T47D (cell line): ENCODE results near the gene PPIL6.

Source experiments
- DNase-seq, 2 experiments: peaks; one replicate each; pipeline versions ENCODE4 v3.0.0 to v3.0.0-alpha.2; 2011 to 2012; ENCODE audit warnings: low read depth in 1 of 2, low spot score in 1 of 2
- JUND ChIP-seq: IDR thresholded peaks from 2 replicates; pipeline ENCODE4 v1.6.1; 2012; ENCODE audit warnings: low read depth
- in situ Hi-C: cut with HindIII; loops from 2 replicates; pipeline ENCODE4 v1.10.0; 2016; ENCODE audit warnings: low sequenced_read_pairs, low pct_unique_long_range_greater_than_20kb

PPIL6 gene

DNA sequence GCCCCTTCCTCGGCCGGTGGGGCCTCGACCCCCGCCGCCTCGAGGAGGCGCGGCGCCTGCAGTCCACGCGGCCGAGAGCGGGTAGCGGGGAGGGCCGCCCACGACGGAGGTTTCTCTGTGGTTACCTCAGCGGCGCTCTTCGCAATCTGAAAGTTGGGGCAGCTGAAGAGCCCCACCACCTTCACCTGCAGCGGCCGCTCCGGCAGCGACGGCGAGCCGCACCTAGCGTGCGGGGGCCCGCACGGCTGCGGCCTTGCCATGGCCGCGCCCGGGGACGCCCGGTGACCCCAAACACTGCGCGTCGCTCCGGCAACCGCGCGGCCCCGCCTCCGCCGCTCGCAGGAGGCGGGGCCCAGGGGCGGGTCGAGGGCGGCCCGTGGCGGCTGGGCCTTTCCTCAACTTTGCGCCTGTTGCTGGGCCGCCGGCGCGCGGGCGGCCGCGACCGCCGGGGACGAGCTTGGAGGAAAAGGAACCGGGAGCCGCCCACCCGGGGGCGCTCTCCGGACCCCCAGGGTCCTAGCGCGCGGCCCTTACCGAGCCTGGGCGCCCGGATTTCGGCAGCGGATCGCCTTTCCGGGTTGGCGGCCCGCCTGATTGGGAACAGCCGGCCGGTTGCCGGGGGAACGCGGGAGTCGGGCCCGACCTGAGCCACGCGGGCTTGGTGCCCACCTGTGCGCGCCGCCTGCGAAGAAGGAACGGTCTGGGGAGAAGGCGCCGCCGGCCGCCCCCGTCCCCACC is at the start of gene PPIL6, which contains the start of gene SMPD2:
PPIL6 (minus strand) TSS at position 298 of the 738 bp plus-strand sequence; CDS start at position 260, 38 bp downstream.
SMPD2 (plus strand) TSS at position 394 of the 738 bp plus-strand sequence. CDS start 398 bp downstream, outside the sequence.
- in situ Hi-C loops = no loop called here
- TF ChIP-seq JUND = no peak
- peak; percentile 68 to 84 for DNase-seq

DNA sequence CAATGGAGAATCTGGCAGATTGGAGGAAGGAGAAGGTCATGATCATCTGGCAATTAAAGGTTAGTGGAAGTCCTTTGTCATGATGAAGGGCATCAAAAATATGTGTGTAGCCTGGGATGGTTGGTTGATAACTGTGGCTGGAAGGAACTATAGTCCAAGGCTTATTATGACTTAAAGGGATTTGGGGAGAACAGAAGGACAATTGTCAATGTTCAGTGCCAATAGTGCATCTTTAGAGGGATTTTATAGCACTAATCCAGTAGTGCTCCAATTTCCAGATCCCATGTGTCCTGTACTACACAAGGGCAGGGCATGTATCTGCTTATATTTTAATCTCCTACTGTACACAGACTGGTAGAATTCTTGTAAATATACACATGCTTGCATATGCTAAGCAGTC is 47.6 kb upstream of the PPIL6 start:
- no peak for TF ChIP-seq JUND
- no peak for DNase-seq
- in situ Hi-C loops = no loop called here

- in situ Hi-C loops = no loop called here
- DNase-seq = peak in 1 of 2 experiments; percentile 65
- no peak for TF ChIP-seq JUND
Measured at GRCh38 chr6:109486068-109486467, 45.6 kb upstream of the PPIL6 start.

- DNase-seq = no peak
- in situ Hi-C loops = no loop called here
- TF ChIP-seq JUND = no peak
Measured at GRCh38 chr6:109485266-109485935, 45.0 kb upstream of the PPIL6 start.

DNA sequence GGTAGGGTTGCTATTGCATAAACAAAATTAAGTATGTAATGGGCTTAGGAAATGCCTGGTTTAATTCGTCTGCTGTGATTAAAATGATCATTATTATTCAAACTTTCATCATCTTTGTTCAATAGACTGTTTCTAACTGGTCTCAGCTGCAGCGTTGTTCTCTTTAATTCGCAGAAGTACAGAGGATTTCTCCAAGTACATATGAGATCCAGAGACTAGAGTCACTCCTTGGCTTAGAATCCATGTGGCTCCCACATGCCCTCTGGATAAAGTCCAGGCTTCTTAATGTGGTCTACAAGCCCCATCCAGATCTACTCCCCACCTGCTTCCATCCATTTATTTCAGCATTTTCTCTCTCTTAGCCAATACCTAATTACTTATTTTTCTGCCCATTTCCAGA is 43.7 kb upstream of the PPIL6 start:
- DNase-seq = no peak
- TF ChIP-seq JUND = no peak
- in situ Hi-C loops = no loop called here

DNA sequence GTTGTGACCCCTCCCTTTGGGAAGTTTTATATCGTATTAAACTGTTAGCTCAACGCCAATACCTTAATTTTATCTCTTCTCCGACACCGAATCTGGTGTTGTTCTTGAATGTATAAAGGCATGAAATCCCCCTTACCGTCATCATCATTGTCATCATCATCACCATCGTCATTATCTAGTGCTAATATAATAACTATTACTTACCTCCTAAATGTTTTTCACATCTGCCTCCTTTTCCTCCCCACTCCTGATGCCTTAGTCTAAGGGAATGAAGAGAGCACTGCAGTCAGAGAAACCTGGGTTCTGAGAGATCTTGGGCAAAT is 43.3 kb upstream of the PPIL6 start:
- DNase-seq = no peak
- in situ Hi-C loops = no loop called here
- no peak for TF ChIP-seq JUND

DNA sequence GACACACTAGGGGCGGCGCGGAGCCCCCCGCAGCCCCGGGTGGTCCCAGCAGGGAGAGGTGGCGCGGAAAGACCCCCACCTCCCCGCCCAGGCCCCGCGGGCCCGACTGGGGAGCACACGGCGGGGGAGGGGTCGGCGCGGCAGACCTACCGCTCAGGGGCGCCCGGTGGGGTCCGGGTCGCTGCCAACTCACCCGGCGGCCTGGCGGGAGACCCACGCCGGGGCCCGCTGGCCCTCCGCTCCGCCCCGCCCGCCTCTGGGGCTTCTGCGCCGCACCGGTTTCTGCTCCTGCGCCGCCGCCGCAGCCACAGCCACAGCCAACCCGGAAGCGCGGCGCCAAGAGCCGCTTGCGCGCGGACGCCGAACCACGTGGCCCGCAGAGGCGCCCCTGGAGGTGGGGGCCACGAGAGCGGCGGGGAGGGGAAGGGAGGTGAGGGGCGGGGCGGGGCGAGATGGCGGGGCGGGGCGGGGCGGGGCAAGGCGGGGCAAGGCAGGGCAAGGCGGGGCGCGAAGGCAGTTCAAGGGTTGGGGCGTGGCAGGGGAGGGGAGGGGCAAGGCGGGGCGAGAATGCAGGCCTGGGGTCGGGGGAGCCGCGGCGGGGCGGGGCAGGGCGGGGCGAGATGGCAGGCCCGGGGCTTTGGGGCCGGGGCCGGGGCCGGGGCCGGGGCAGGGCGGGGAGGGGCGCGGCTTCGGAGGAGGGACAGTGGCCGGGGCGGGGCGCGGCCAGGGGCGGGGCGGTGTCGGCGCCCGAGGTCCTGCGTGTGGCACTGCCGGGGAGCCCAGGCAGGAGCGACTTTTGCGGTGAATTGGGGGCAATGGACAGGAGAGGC is 42.7 kb upstream of the PPIL6 start, which contains the start of gene ZBTB24:
ZBTB24 (minus strand) TSS at position 315 of the 830 bp plus-strand sequence. CDS start 1,193 bp downstream, outside the sequence.
- TF ChIP-seq JUND = no peak
- in situ Hi-C loops = no loop called here
- DNase-seq = peak; percentile 68 to 91

DNA sequence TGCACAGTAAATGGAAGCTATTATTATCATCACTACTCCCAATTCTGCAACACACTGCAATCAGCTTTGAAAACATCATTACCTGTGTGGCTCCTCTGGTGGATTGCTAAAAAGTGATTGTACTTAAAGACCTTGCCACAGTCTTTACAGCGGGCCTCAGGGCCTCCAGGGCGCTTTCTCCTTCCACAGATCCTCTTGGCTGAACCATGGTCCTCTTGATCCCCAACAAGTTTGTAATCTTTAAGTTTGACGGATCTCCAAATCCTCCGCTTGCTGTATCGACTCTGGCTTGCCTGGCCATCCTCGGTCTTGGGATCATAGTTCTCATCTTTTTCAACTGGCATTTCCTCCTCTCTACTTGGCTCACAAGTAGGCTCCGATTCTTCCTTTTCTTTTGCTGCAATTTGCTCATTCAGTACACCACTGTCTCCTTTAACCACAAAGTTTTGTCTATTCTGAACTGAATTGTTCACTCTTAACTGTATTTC is 40.6 kb upstream of the PPIL6 start:
- no peak for TF ChIP-seq JUND
- in situ Hi-C loops = no loop called here
- no peak for DNase-seq

GRCh38 chr6:109478841-109479624 is 38.6 kb upstream of the PPIL6 start:
- in situ Hi-C loops = no loop called here

DNA sequence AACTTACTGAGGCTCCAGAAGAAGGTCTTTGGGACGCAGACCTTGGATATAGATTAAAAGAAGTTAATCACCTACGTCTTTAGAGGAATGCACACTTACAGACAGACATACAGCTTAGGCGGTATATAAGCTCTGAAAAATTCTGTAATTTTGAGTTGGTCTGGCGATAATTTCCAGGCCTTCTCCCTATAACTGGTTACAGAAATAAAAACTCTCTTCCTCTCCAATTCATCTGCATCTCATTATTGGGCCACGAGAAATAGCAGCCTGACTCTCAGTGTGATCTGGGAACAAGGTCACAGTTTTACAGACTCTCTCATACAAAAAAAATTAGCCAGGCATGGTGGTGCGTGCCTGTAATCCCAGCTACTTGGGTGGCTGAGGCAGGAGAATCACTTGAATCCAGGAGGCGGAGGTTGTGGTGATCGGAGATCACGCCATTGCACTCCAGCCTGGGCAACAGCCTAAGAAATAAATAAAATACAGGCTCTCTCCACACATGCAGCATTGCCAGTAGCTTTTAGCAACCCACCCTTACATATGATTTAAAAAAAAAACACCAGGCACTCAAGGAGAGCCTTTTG is 37.9 kb upstream of the PPIL6 start:
- no peak for TF ChIP-seq JUND
- DNase-seq = no peak
- in situ Hi-C loops = no loop called here

More at GRCh38 chr6:109478841-109479624, 38.6 kb upstream of the PPIL6 start:
- no peak for TF ChIP-seq JUND
- no peak for DNase-seq

DNA sequence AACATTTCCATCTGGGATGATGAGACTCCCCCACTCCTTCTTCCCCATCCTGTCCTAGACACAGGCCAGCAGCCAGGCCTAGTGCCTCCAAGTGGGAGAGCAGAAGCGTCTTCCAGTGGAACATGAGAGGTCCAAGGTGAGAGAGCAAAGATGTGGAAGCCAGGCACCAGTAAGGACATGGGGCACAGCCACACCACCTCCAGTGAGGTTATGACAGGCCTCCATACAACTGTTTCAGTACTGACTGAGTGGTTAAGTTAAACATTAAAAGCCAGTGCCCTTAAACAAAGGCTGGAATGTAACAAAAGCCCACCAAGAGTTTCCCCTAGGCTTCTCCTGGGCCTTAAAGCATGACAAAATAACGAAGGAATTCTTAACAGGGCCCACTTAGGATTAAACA is 37.3 kb upstream of the PPIL6 start:
- TF ChIP-seq JUND = no peak
- in situ Hi-C loops = no loop called here
- no peak for DNase-seq
